HG03442 (cell line): ENCODE measurements around the gene ALK.

Source experiments
- ATAC-seq: cut with Tn5 transposase; IDR thresholded peaks from one replicate; pipeline ENCODE4 v1.9.1; 2021; ENCODE audit warnings: mild to moderate bottlenecking, moderate library complexity; ENCODE audit not compliant: unreplicated experiment

ALK gene

GRCh38 chr2:29557268-29557667, 364.1 kb downstream of the ALK start:
- no peak for ATAC-seq

GRCh38 chr2:29549069-29549380, 372.4 kb downstream of the ALK start:
- no peak for ATAC-seq

GRCh38 chr2:29544917-29545316, 376.5 kb downstream of the ALK start:
- ATAC-seq, result no peak

GRCh38 chr2:29544031-29544430, 377.4 kb downstream of the ALK start:
- no peak for ATAC-seq

- ATAC-seq, result no peak
Measured at GRCh38 chr2:29535188-29535587, 386.2 kb downstream of the ALK start.

- ATAC-seq, result no peak
Measured at GRCh38 chr2:29532436-29532835, 388.9 kb downstream of the ALK start.

- ATAC-seq, result no peak
Measured at GRCh38 chr2:29531626-29532025, 389.8 kb downstream of the ALK start.

GRCh38 chr2:29530281-29530680, 391.1 kb downstream of the ALK start:
- no peak for ATAC-seq

- no peak for ATAC-seq
Measured at GRCh38 chr2:29528891-29529520, 392.4 kb downstream of the ALK start.

GRCh38 chr2:29528371-29528770, 393.0 kb downstream of the ALK start:
- ATAC-seq, result no peak

GRCh38 chr2:29527947-29528346, 393.4 kb downstream of the ALK start:
- ATAC-seq, result no peak

- ATAC-seq, result no peak
Measured at GRCh38 chr2:29526587-29527586, 394.5 kb downstream of the ALK start.

- no peak for ATAC-seq
Measured at GRCh38 chr2:29525921-29526320, 395.5 kb downstream of the ALK start.

- ATAC-seq, result no peak
Measured at GRCh38 chr2:29524652-29525051, 396.7 kb downstream of the ALK start.

- ATAC-seq, result no peak
Measured at GRCh38 chr2:29522951-29523669, 398.3 kb downstream of the ALK start.

- ATAC-seq, result no peak
Measured at GRCh38 chr2:29520001-29520400, 401.4 kb downstream of the ALK start.

- ATAC-seq, result no peak
Measured at GRCh38 chr2:29519338-29519925, 402.0 kb downstream of the ALK start.

- ATAC-seq, result no peak
Measured at GRCh38 chr2:29518646-29519337, 402.6 kb downstream of the ALK start.

GRCh38 chr2:29518010-29518409, 403.4 kb downstream of the ALK start:
- no peak for ATAC-seq

- ATAC-seq, result no peak
Measured at GRCh38 chr2:29517413-29517812, 404.0 kb downstream of the ALK start.

GRCh38 chr2:29516767-29517166, 404.6 kb downstream of the ALK start:
- no peak for ATAC-seq
